Fibroblast of mammary gland (primary cell): Measurements from ENCODE around the gene NCBP3.
"Not testable (repeated sequence)": the region's sequence is repeated elsewhere in the genome, so short reads cannot be mapped to it uniquely, and the experiment has no call there.

Source experiments
- DNase-seq: peaks from one replicate; pipeline ENCODE4 v3.0.0-alpha.2; 2010; ENCODE audit warnings: low read depth
- H3K4me3 ChIP-seq: 2 replicates; pipeline ENCODE4 v1.5.1; 2011; ENCODE audit warnings: low read depth, mild to moderate bottlenecking, low read length, moderate library complexity; ENCODE audit not compliant: control insufficient read depth
- CTCF ChIP-seq: conservative IDR thresholded peaks from 2 replicates; pipeline ENCODE4 v1.5.1; 2011; ENCODE audit warnings: low read depth, low read length, inconsistent platforms; ENCODE audit not compliant: control insufficient read depth, insufficient read depth

Gene NCBP3

GRCh38 chr17:3794557-3795389, 51.3 kb downstream of the NCBP3 start:
- H3K4me3 ChIP-seq: no peak overlapping the region
- DNase-seq: peak; percentile 59
- TF ChIP-seq CTCF: no peak

- not testable (repeated sequence) for H3K4me3 ChIP-seq, DNase-seq
Measured at GRCh38 chr17:3794152-3794551, 51.9 kb downstream of the NCBP3 start.

- DNase-seq: not testable (repeated sequence)
Measured at GRCh38 chr17:3793258-3793657, 52.8 kb downstream of the NCBP3 start.

GRCh38 chr17:3792481-3792880, 53.6 kb downstream of the NCBP3 start:
- H3K4me3 ChIP-seq: no peak overlapping the region
- TF ChIP-seq CTCF: no peak
- no peak for DNase-seq

More at GRCh38 chr17:3793258-3793657, 52.8 kb downstream of the NCBP3 start:
- not testable (repeated sequence) for H3K4me3 ChIP-seq

GRCh38 chr17:3788200-3788599, 57.8 kb downstream of the NCBP3 start:
- no peak overlapping the region for H3K4me3 ChIP-seq
- no peak for TF ChIP-seq CTCF
- no peak for DNase-seq

GRCh38 chr17:3785323-3785722, 60.7 kb downstream of the NCBP3 start:
- not testable (repeated sequence) for DNase-seq, H3K4me3 ChIP-seq

- TF ChIP-seq CTCF: no peak
- DNase-seq: no peak
- no peak overlapping the region for H3K4me3 ChIP-seq
Measured at GRCh38 chr17:3782751-3783150, 63.3 kb downstream of the NCBP3 start.

GRCh38 chr17:3780986-3781385, 65.1 kb downstream of the NCBP3 start:
- TF ChIP-seq CTCF: no peak
- no peak for DNase-seq
- no peak overlapping the region for H3K4me3 ChIP-seq
